Activated naive CD8-positive, alpha-beta T cell treated with anti-CD3 and anti-CD28 coated beads, Interleukin-2, amount 50 U/mL, for 16 hours (primary cell): ENCODE measurements around the gene XRCC4.
"Not testable (repeated sequence)": the region's sequence is repeated elsewhere in the genome, so short reads cannot be mapped to it uniquely, and the experiment has no call there.

Experiments used
- DNase-seq: peaks from one replicate; pipeline ENCODE4 v3.0.0-alpha.2; 2020; ENCODE audit warnings: low read depth, low spot score

Gene XRCC4

GRCh38 chr5:83348281-83348780 is 271.0 kb downstream of the XRCC4 start:
- no peak for DNase-seq

- DNase-seq: no peak
These were observed 275.9 kb downstream of the XRCC4 start for GRCh38 chr5:83353231-83353630.

- no peak for DNase-seq
These were observed 276.4 kb downstream of the XRCC4 start for GRCh38 chr5:83353774-83354173.

GRCh38 chr5:83354958-83355357 is 277.6 kb downstream of the XRCC4 start:
- no peak for DNase-seq

GRCh38 chr5:83355482-83356014 is 278.2 kb downstream of the XRCC4 start:
- not testable (repeated sequence) for DNase-seq

GRCh38 chr5:83357621-83358231 is 280.4 kb downstream of the XRCC4 start:
- no peak for DNase-seq

- DNase-seq: no peak
These were observed 283.2 kb downstream of the XRCC4 start for GRCh38 chr5:83360573-83360972.

- DNase-seq: no peak
These were observed 285.2 kb downstream of the XRCC4 start for GRCh38 chr5:83362526-83362925.

- DNase-seq: no peak
These were observed 286.0 kb downstream of the XRCC4 start for GRCh38 chr5:83363111-83363885.

- DNase-seq: no peak
These were observed 286.5 kb downstream of the XRCC4 start for GRCh38 chr5:83363886-83364275.

- no peak for DNase-seq
These were observed 287.3 kb downstream of the XRCC4 start for GRCh38 chr5:83364312-83365299.

GRCh38 chr5:83368319-83368718 is 291.0 kb downstream of the XRCC4 start:
- no peak for DNase-seq

GRCh38 chr5:83368835-83369234 is 291.5 kb downstream of the XRCC4 start:
- DNase-seq: no peak

- no peak for DNase-seq
These were observed 293.6 kb downstream of the XRCC4 start for GRCh38 chr5:83370957-83371356.

GRCh38 chr5:83371726-83372125 is 294.4 kb downstream of the XRCC4 start:
- no peak for DNase-seq

GRCh38 chr5:83374547-83374946 is 297.2 kb downstream of the XRCC4 start:
- no peak for DNase-seq

GRCh38 chr5:83375049-83375745 is 297.9 kb downstream of the XRCC4 start:
- no peak for DNase-seq

- no peak for DNase-seq
These were observed 299.1 kb downstream of the XRCC4 start for GRCh38 chr5:83376461-83376860.

GRCh38 chr5:83377131-83377865 is 300.0 kb downstream of the XRCC4 start:
- DNase-seq: no peak

GRCh38 chr5:83378624-83379289 is 301.4 kb downstream of the XRCC4 start:
- DNase-seq: no peak
